Left lobe of liver (tissue), 2 donors: ENCODE results near the gene ALDH1A3. TPM values are rescaled to one million over a fixed set of nuclear protein-coding genes. Genes with fewer than 3 reads are reported as not detected.
"Not testable (repeated sequence)": the region's sequence is repeated elsewhere in the genome, so short reads cannot be mapped to it uniquely, and the experiment has no call there.

Source experiments
- ATAC-seq: fragments of 200-7000 bp; cut with Tn5 transposase; one replicate; pipeline ENCODE4 v1.9.1; 2020; ENCODE audit warnings: mild to moderate bottlenecking, moderate library complexity
- DNase-seq: peaks from one replicate; pipeline ENCODE4 v3.0.0-alpha.2; 2020; ENCODE audit warnings: low spot score
- total RNA-seq: library from RNA; stranded (reverse); gene quantifications from one replicate; pipeline ENCODE4 v1.2.1, GENCODE V29; 2021
- donor health status: DM: no; HTN: no; CAD: no; lungs with moderate emphysema.
- donor health status: DM: no; HTN: yes; CAD: no.

Gene ALDH1A3
- 4.0 TPM for total RNA-seq

- no peak for DNase-seq
- ATAC-seq, result peak; percentile 56
Observed at GRCh38 chr15:100879464-100880138, at the start of gene ALDH1A3. Gene ALDH1A3, plus strand, starts transcription at chr15:100879831. Its CDS starts 77 bp downstream, at chr15:100879908.

- no peak for DNase-seq
Observed at GRCh38 chr15:100831467-100831866, 48.2 kb upstream of the ALDH1A3 start.

GRCh38 chr15:100832149-100832942 lies 47.3 kb upstream of the ALDH1A3 start:
- no peak for DNase-seq
- no peak for ATAC-seq

More at GRCh38 chr15:100831467-100831866, 48.2 kb upstream of the ALDH1A3 start:
- ATAC-seq, result no peak

GRCh38 chr15:100833417-100834389 lies 45.9 kb upstream of the ALDH1A3 start:
- ATAC-seq, result no peak
- DNase-seq, result no peak

- DNase-seq (no peak), ATAC-seq (no peak)
Observed at GRCh38 chr15:100834731-100835130, 44.9 kb upstream of the ALDH1A3 start.

GRCh38 chr15:100835636-100836035 lies 44.0 kb upstream of the ALDH1A3 start:
- ATAC-seq, result no peak
- DNase-seq, result no peak

- ATAC-seq (no peak), DNase-seq (no peak)
Observed at GRCh38 chr15:100836501-100836900, 43.1 kb upstream of the ALDH1A3 start.

GRCh38 chr15:100841426-100841825 lies 38.2 kb upstream of the ALDH1A3 start:
- DNase-seq (no peak), ATAC-seq (no peak)

GRCh38 chr15:100842756-100843730 lies 36.6 kb upstream of the ALDH1A3 start:
- DNase-seq, result no peak
- ATAC-seq, result no peak

- DNase-seq (no peak), ATAC-seq (no peak)
Observed at GRCh38 chr15:100844167-100844566, 35.5 kb upstream of the ALDH1A3 start.

- no peak for DNase-seq
- ATAC-seq, result no peak
Observed at GRCh38 chr15:100844778-100845177, 34.9 kb upstream of the ALDH1A3 start.

GRCh38 chr15:100847194-100847593 lies 32.4 kb upstream of the ALDH1A3 start:
- DNase-seq (no peak), ATAC-seq (no peak)

- ATAC-seq, result peak; percentile 65
- peak; percentile 48 for DNase-seq
Observed at GRCh38 chr15:100849021-100849854, 30.4 kb upstream of the ALDH1A3 start.

GRCh38 chr15:100849855-100850218 lies 29.8 kb upstream of the ALDH1A3 start:
- DNase-seq (no peak), ATAC-seq (no peak)

- not testable (repeated sequence) for DNase-seq
Observed at GRCh38 chr15:100851428-100852015, 28.1 kb upstream of the ALDH1A3 start.

GRCh38 chr15:100852630-100853029 lies 27.0 kb upstream of the ALDH1A3 start:
- DNase-seq (peak; percentile 18), ATAC-seq (no peak)

More at GRCh38 chr15:100851428-100852015, 28.1 kb upstream of the ALDH1A3 start:
- ATAC-seq, result not testable (repeated sequence)

- ATAC-seq (no peak), DNase-seq (peak; percentile 22)
Observed at GRCh38 chr15:100853676-100854440, 25.8 kb upstream of the ALDH1A3 start.

GRCh38 chr15:100856867-100857266 lies 22.8 kb upstream of the ALDH1A3 start:
- no peak for ATAC-seq
- DNase-seq, result peak; percentile 7
